Mononuclear cell (primary cell): ENCODE results near the gene LARGE1. TPM values are rescaled to one million over a fixed set of nuclear protein-coding genes. Genes with fewer than 3 reads are reported as not detected.

Source experiments
- H3K27me3 ChIP-seq: 2 replicates; pipeline ENCODE4 v1.6.0; 2011; ENCODE audit warnings: low read length, control low read depth; ENCODE audit not compliant: insufficient read depth
- H3K4me1 ChIP-seq: 2 replicates; pipeline ENCODE4 v1.5.1; 2011; ENCODE audit warnings: mild to moderate bottlenecking, low read length, control low read depth; ENCODE audit not compliant: insufficient read depth
- H3K4me3 ChIP-seq: 2 replicates; pipeline ENCODE4 v1.5.1; 2011; ENCODE audit warnings: mild to moderate bottlenecking, low read length, moderate library complexity
- H3K9me3 ChIP-seq: 2 replicates; pipeline ENCODE4 v1.5.1; 2011; ENCODE audit warnings: low read depth, mild to moderate bottlenecking, control low read depth, low read length
- total RNA-seq: library from RNA; depleted of rRNA; stranded (reverse); fragments of >200 nt; gene quantifications from one replicate; pipeline ENCODE4 v1.2.3, GENCODE V29; 2012

LARGE1 gene
- total RNA-seq, 1 donor: 3.9 TPM

DNA sequence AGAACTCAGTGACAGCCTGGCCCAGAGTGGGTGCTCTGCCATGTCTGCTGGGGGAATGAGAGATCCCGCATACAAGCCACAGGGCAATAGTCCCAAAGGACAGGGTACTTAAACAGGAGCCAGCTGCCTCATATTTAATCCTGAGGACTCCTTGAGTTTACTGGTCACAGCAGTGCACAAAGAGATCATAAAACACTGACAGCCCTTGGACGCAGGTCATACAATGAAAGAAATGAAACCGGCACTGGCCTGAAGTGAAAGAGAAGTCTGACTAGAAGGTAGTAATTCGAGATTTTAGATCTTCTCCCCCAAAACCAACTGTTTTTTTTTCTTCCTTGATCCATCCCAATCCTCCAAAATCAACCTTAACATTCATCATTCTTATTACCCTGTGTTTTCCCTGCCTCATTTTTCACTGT, 562.3 kb downstream of the LARGE1 start:
- Histone ChIP-seq H3K27me3 (no peaks in the 10 kb centered on the region), H3K9me3 (no peaks in the 10 kb centered on the region), H3K4me3 (no peak overlapping the region), H3K4me1 (no peaks in the 10 kb centered on the region)

DNA sequence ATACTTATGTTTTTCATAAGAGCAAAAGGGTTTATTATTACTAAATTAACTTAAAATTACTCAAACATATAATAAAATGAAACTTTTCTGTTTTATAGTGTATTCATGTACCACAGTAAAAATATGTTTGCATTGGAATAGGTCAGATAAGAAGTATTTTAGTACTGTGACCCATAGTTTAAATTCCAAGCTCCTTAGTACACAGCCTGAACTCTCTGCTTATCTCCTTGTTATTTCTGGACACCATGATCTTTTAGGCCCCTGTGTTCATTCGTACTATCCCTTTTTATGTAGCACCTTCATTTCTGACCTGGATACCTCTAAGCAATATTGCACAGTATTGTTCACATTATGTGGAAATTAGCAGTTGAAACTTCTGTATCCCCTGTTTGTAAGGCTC, 565.3 kb downstream of the LARGE1 start:
- Histone ChIP-seq H3K4me1 (no peaks in the 10 kb centered on the region), H3K4me3 (no peak overlapping the region), H3K9me3 (no peaks in the 10 kb centered on the region), H3K27me3 (no peaks in the 10 kb centered on the region)

DNA sequence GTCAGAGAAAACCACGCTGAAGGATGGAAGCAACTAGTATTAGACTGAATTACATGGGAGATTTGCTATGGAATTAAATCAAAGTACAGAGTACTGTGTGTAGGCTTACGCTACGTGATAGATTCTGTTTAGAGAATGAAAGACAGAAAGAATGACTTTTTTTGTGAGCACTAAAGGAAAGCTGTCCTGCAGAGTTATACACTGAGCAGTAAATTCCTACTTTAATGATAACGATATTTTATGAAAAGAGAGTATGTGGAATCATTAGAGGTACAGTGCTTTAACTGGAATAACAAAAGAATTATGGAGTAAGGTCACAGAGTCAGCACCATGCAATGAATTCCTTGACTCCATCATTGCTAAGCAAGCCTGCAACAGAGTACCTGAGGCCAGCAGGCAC, 566.8 kb downstream of the LARGE1 start:
- Histone ChIP-seq H3K9me3 (no peaks in the 10 kb centered on the region), H3K27me3 (no peaks in the 10 kb centered on the region), H3K4me3 (no peak overlapping the region), H3K4me1 (no peaks in the 10 kb centered on the region)

DNA sequence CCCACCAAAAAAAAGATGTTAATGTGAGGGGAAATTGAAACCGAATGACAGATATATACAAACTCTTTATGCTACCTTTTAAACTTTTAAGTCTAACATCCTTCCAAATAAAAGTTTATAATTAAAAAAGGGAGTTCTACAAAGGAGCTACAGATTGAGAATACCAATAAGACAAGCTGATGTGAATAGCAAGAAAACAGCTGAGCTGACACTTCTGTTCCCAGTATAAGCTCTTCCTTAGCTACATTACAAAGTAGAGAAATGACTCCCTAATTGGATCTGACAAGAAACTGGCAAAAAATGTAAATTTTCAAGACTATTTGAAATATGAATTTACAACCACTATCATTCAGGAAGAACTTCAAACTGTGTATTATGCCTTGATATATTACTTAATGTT, 567.5 kb downstream of the LARGE1 start:
- no peaks in the 10 kb centered on the region for H3K9me3 ChIP-seq
- H3K27me3 ChIP-seq: no peaks in the 10 kb centered on the region
- H3K4me3 ChIP-seq: no peak overlapping the region
- no peaks in the 10 kb centered on the region for H3K4me1 ChIP-seq

DNA sequence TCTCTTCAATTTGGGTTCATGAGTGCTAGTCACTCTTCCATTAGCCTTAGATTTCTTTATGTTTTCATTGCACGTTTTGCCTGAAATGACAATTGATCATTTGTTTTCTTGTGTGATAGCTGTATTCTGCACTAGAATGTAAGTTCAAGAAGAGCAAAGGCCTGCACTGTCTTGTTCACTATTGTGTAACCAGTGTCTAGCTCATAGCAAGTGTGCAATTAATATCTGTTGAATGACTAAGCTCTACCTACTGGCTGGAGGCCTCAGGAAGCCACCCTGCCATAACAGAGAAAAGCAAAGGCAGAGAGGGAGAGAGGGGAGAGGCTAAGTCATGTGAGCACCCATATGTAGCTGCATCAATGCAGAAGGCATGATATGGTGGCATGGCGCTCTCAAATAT, 569.3 kb downstream of the LARGE1 start:
- Histone ChIP-seq H3K4me3 (no peak overlapping the region), H3K4me1 (no peaks in the 10 kb centered on the region), H3K27me3 (no peaks in the 10 kb centered on the region), H3K9me3 (no peaks in the 10 kb centered on the region)

DNA sequence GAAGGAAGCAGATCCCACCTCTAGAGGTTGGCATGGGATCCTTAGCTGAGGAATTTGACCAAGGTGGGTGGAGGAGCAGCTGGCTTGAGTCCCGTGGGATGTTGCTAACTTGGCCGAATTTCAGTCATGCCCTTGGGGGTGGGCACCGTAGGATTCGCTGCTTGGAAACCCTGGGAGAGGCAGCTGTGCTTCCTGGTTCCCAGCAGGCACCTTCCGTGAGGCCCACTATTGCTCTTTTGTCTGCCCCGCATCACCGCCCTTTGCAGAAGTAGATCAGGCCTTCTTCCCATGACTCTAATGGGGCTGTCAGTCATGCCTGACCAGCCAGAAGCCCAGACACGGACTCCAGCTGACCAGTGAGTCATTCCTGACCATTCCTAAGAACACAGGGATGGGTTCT, 569.8 kb downstream of the LARGE1 start:
- H3K4me1 ChIP-seq: no peaks in the 10 kb centered on the region
- H3K4me3 ChIP-seq: no peak overlapping the region
- H3K9me3 ChIP-seq: no peaks in the 10 kb centered on the region
- H3K27me3 ChIP-seq: no peaks in the 10 kb centered on the region

DNA sequence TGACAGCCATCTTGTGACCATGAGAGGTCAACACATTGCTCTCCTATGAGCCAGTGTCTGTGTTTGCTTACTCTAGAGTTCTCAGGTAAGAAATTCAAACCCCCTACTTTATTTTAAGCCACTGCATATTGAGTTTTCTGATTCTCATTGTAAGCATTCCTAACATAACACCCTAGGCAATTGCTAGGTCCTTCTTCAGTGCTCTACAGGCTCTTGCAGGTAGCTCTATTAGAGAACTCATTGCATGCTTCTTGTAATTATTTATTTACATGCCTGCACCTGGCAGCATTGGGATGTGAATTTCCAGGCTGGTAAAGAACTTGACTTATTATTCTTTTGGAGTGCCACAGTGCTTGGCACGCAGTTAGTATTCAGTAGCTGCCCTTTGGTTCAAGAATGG, 573.3 kb downstream of the LARGE1 start:
- no peak overlapping the region for H3K4me3 ChIP-seq
- H3K27me3 ChIP-seq: no peaks in the 10 kb centered on the region
- no peaks in the 10 kb centered on the region for H3K4me1 ChIP-seq
- H3K9me3 ChIP-seq: no peaks in the 10 kb centered on the region

DNA sequence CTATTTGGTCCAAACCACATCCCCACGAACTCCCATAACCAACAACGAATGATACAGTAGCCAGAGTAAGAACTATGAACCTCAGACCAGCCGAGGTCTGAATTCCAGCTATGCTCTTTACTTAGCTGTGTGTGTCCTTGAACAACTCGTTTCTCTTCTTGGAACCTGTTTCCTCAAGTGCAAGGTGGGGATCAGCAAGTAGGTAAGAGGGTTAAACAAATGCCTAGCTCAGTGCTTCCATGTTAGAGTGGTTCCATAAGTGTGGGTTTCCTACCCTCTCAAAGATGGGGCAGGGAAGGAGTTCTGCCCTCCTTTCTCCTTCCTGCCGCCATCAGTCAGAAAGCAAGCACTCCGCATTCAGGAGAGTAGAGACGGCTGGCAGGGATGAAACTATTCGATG, 578.7 kb downstream of the LARGE1 start:
- Histone ChIP-seq H3K4me1 (no peaks in the 10 kb centered on the region), H3K27me3 (no peaks in the 10 kb centered on the region), H3K4me3 (no peak overlapping the region), H3K9me3 (no peaks in the 10 kb centered on the region)

DNA sequence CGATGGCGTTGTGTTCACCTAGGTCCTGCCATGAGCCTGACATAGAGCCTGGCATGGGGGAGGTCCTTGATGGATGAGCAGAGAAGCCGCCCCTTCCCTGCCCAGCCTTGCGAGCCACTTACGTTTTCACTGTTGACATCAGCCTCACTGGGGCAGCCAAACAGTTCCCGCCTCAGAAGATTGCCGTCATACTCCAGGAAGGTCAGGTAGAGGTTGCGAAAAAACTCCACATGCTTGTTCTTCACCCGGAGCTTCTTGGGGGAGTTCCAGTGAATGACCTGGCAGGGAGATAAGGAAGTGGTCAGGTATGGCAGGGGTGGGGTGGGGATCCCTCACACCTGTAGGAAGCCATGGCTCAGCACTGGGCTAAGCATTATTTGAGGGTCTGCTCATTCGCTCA, 582.8 kb downstream of the LARGE1 start:
- no peak overlapping the region for H3K4me3 ChIP-seq
- H3K9me3 ChIP-seq: no peaks in the 10 kb centered on the region
- H3K4me1 ChIP-seq: no peaks in the 10 kb centered on the region
- no peaks in the 10 kb centered on the region for H3K27me3 ChIP-seq

DNA sequence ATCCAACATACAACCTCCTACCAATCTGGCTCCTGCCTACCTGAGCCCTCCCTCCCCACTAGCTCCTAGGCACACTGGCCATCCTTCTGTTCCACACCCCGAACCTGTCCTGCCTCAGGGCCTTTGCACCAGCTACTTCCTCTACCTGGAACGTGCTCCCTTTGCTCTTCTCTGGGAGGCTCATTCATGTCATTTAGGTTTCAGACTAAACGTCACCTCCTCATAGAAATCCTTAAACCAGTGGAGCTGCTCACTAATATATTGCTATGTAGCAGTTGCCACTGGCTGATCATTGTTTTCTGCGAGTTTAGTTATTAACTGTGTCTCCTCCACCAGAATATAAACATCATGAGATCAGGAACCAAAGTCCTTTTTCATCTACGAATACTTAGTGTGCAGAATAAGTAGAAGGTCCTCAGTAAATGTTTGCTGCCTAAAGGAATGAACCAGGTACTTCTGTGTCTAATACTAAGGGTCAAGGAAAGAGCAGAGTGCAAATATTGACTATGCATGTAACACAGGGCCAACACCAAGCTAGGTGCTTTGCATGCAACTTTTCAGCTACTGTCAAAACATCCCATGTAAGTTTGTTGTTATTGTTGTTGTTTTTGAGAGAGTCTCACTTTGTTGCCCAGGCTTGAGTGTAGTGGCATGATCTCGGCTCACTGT, 584.5 kb downstream of the LARGE1 start:
- no peaks in the 10 kb centered on the region for H3K27me3 ChIP-seq
- no peak overlapping the region for H3K4me3 ChIP-seq
- no peaks in the 10 kb centered on the region for H3K4me1 ChIP-seq
- no peaks in the 10 kb centered on the region for H3K9me3 ChIP-seq

DNA sequence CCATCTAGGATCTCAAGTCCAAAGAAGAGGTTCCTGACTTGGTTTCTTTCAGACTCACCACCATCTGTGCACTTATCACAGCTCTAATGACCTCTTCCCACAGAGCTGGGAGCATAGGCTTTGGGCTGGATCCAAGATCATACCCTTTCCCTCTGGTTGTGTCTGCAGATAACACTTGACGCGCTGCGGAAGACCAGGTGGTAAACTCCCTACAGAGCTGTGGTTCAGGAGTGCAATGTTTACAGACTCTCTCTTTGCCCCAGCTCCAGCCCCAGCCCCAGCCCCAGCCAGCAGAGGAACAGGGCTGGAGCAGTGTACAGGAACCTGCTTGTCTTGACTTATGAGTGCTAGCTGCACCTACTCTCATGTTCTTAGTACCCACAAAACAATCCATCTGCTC, 587.7 kb downstream of the LARGE1 start:
- Histone ChIP-seq H3K4me1 (no peaks in the 10 kb centered on the region), H3K27me3 (no peaks in the 10 kb centered on the region), H3K4me3 (no peak overlapping the region), H3K9me3 (no peaks in the 10 kb centered on the region)

DNA sequence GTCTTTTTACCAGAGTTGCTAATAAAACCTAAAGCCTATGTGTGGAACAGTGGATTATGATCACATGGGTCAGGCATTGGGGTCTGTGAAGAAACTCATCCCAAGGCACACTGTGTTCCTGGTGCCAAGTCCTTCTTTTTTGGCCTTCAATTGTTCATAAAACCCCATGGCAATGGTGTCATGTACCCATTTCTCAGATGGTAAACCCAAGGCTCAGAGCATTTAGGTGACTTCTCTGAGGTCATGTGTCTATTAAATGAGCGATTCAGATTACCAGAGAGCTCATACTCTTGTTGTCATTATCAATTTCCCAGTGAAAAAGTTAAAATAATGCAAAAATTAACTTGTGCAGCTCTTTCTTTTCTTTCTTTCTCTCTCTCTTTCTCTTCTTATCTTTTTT, 589.3 kb downstream of the LARGE1 start:
- H3K4me3 ChIP-seq: no peak overlapping the region

DNA sequence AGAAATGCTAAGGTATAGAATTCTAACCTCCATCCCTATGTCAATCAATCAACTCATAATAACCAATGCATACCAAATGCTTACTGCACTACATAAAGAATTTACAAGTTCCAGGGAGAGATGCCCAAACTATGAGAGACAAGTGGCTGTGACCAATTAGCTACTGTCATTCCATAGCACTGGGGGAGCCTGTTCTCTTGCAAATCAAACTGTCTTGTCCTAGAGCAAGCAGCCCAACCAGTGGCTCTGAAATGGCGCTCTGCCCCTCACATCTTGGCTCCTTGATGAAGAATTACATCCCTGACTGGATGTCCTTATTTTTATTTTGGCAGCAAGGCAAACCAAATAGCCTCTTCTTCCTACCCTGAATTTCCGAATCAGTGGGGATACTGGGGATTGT, 589.7 kb downstream of the LARGE1 start:
- Histone ChIP-seq H3K4me1 (no peaks in the 10 kb centered on the region), H3K4me3 (no peak overlapping the region), H3K27me3 (no peaks in the 10 kb centered on the region)

More for the DNA sequence above, 589.3 kb downstream of the LARGE1 start:
- Histone ChIP-seq H3K9me3 (no peaks in the 10 kb centered on the region), H3K27me3 (no peaks in the 10 kb centered on the region), H3K4me1 (no peaks in the 10 kb centered on the region)

DNA sequence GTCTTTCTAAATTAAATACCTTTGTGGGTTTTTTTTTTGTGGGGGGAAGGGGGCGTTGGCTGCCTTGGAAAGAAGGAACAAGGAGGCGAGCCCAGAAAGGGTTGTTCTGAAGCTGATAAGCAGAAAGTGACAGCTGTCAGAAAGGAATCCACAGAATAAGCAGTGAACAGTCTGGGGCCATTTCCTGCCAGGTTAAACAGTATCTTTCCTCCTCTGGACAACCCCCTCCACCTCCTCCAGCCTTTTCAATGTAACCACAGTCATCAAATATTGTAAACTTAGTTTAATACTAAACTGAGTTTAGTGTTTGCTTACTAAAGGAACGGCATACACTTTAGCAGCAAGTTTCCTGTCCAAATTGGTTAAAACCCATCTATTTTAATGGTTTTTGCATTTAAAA, 590.9 kb downstream of the LARGE1 start:
- no peaks in the 10 kb centered on the region for H3K27me3 ChIP-seq
- no peak overlapping the region for H3K4me3 ChIP-seq
- H3K9me3 ChIP-seq: no peaks in the 10 kb centered on the region
- H3K4me1 ChIP-seq: no peaks in the 10 kb centered on the region

More for the DNA sequence above, 589.7 kb downstream of the LARGE1 start:
- H3K9me3 ChIP-seq: no peaks in the 10 kb centered on the region

DNA sequence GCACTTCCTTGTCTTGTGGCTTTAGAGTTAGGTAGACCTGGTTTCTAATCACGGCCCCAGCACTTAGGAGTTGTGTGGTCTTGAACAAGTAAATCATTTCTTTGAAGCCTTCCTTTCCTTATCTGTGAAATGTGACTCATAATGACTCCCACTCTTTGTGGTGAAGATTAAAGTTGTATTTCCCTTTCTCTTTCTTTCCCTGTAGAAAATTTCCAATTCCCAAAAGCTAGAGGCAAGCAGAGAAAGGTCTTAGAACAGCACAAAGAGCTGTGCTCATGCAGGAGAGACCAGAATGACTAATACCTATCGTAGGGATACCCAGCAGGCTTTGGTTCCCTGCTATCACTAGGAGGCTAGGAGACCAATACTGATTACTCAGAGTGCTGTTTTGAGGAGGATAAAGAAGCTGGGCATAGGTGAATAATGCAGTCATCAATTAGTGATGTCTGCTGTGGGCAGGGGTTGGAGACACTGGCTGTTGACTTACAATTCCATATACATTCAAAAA, 591.4 kb downstream of the LARGE1 start:
- Histone ChIP-seq H3K4me1 (no peaks in the 10 kb centered on the region), H3K27me3 (no peaks in the 10 kb centered on the region), H3K4me3 (no peak overlapping the region), H3K9me3 (no peaks in the 10 kb centered on the region)

DNA sequence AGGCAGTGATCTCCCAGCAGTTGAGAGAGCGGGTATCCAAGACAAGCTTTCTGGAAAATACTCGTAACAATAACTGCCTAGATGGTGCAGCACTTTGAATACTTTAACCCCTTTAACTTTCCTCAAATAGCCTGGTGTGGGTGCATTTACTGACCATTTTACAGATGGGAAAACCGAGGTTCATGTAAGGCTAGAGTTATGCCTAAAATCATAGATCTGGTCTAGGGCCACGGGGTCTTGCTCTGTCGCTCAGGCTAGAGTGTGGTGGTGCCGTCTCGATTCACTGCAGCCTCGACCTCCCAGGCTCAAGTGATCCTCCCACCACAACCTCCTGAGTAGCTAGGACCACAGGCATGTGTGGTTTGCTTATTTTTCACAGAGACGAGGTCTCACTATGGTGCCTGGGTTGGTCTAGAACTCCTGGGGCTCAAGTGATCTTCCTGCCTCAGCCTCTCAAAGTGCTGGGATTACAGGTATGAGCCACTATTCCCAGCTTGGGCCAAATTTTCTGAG, 592.9 kb downstream of the LARGE1 start:
- no peaks in the 10 kb centered on the region for H3K27me3 ChIP-seq
- H3K4me1 ChIP-seq: no peaks in the 10 kb centered on the region

More for the DNA sequence above, 592.9 kb downstream of the LARGE1 start:
- no peaks in the 10 kb centered on the region for H3K9me3 ChIP-seq
- no peak overlapping the region for H3K4me3 ChIP-seq
